ENCODE results near the gene PPP2R5C.

Gene PPP2R5C

GRCh38 chr14:101770183-101770582, 8.7 kb downstream of the PPP2R5C start:
- no peak overlapping the region for H3K27ac ChIP-seq
- TF ChIP-seq CTCF (IDR thresholded peaks at IDR 0.05): no peak
- no peak overlapping the region for H3K4me3 ChIP-seq
- DNase-seq (ENCODE audit: low spot score): no peak

- TF ChIP-seq CTCF (IDR thresholded peaks at IDR 0.05): no peak
- H3K4me3 ChIP-seq: no peak overlapping the region
- no peak for DNase-seq (ENCODE audit: low spot score)
- H3K27ac ChIP-seq: no peak overlapping the region
Observed at GRCh38 chr14:101772770-101773169, 11.3 kb downstream of the PPP2R5C start.

- no peak overlapping the region for H3K4me3 ChIP-seq
- H3K27ac ChIP-seq: no peak overlapping the region
- DNase-seq (ENCODE audit: low spot score): no peak
- no peak for TF ChIP-seq CTCF (IDR thresholded peaks at IDR 0.05)
Observed at GRCh38 chr14:101773378-101773777, 11.9 kb downstream of the PPP2R5C start.

GRCh38 chr14:101774006-101774795, 12.7 kb downstream of the PPP2R5C start:
- no peak overlapping the region for H3K27ac ChIP-seq

GRCh38 chr14:101774814-101775213, 13.3 kb downstream of the PPP2R5C start:
- no peak for TF ChIP-seq CTCF (IDR thresholded peaks at IDR 0.05)
- no peak overlapping the region for H3K27ac ChIP-seq
- no peak for DNase-seq (ENCODE audit: low spot score)
- no peak overlapping the region for H3K4me3 ChIP-seq

More at GRCh38 chr14:101774006-101774795, 12.7 kb downstream of the PPP2R5C start:
- H3K4me3 ChIP-seq: no peak overlapping the region
- no peak for DNase-seq (ENCODE audit: low spot score)
- TF ChIP-seq CTCF (IDR thresholded peaks at IDR 0.05): no peak

GRCh38 chr14:101775826-101776225, 14.3 kb downstream of the PPP2R5C start:
- no peak for DNase-seq (ENCODE audit: low spot score)
- no peak for TF ChIP-seq CTCF (IDR thresholded peaks at IDR 0.05)
- Histone ChIP-seq H3K27ac (no peak overlapping the region), H3K4me3 (no peak overlapping the region)

GRCh38 chr14:101776344-101776743, 14.8 kb downstream of the PPP2R5C start:
- no peak for TF ChIP-seq CTCF (IDR thresholded peaks at IDR 0.05)
- no peak overlapping the region for H3K4me3 ChIP-seq
- no peak overlapping the region for H3K27ac ChIP-seq
- DNase-seq (ENCODE audit: low spot score): no peak
